GM12865 (cell line): ENCODE results near the gene RNASE13.
A peak's percentile ranks its signal among the peaks of the same experiment; 100 is the strongest.

Experiments used
- DNase-seq: peaks from one replicate; pipeline ENCODE4 v3.0.0; 2010; ENCODE audit warnings: low read depth
- H3K4me3 ChIP-seq: 2 replicates; pipeline ENCODE4 v1.5.1; 2011; ENCODE audit warnings: mild to moderate bottlenecking, low read depth, low read length, control low read depth
- TF ChIP-seq, protein P1 (sequence below): IDR thresholded peaks from 2 replicates; pipeline ENCODE4 v1.5.1; 2011; ENCODE audit warnings: low read length, control low read depth, low read depth, inconsistent platforms; ENCODE audit not compliant: insufficient read depth; ENCODE audit errors: missing control alignments

RNASE13 gene

DNA sequence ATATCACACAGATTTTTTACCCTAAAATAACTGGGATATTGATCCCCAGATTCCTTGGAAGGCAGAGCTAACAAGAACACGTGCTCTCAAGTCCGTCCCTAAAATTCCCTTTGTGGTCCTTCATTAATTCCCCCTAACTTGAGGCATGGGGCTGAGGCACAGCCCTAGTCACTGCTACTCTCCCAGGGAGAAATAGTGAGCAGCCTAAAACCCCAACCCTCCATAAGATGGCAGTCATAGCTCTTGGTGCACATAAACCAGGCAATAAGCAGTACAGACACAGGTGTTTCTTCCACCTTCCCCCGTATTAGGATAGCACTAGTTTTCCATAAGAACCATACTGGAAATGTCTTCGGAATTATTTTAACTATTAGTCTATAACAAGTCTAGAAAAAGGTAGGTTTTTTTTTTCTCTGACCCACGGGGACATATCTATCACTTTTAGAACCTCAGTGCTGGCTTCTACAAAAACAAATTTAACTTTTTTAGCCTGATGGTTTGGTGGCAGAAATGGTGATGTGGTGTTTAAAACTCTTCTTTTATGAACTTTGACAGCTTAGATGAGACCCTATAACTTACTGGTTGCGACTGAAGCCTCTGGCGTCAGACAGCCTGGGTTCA lies 32.4 kb upstream of the RNASE13 start:
- no peak for DNase-seq
- TF ChIP-seq, protein P1, sequence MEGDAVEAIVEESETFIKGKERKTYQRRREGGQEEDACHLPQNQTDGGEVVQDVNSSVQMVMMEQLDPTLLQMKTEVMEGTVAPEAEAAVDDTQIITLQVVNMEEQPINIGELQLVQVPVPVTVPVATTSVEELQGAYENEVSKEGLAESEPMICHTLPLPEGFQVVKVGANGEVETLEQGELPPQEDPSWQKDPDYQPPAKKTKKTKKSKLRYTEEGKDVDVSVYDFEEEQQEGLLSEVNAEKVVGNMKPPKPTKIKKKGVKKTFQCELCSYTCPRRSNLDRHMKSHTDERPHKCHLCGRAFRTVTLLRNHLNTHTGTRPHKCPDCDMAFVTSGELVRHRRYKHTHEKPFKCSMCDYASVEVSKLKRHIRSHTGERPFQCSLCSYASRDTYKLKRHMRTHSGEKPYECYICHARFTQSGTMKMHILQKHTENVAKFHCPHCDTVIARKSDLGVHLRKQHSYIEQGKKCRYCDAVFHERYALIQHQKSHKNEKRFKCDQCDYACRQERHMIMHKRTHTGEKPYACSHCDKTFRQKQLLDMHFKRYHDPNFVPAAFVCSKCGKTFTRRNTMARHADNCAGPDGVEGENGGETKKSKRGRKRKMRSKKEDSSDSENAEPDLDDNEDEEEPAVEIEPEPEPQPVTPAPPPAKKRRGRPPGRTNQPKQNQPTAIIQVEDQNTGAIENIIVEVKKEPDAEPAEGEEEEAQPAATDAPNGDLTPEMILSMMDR, result peak; percentile 29
- H3K4me3 ChIP-seq, result no peak overlapping the region

DNA sequence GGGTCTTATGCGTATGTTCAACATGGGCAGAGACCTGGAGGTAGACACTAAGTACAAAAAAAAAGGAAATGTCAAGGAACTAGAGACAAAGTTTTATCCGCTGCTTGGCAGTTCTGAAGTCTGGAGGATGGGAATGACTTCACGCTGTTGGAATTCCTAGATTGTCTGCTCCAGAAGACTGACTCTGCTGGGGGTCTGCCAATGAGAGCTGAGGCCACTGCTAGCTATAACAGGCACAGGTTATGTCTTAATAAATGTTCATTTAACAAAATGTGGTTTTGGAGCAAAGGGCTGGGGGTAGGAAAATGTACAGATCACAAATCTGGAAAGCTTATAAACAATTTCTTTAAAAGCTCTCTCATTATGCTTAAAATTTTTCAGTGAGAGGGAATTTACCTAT lies 28.9 kb upstream of the RNASE13 start:
- H3K4me3 ChIP-seq, result no peak overlapping the region
- TF ChIP-seq, protein P1, result no peak
- DNase-seq, result no peak

DNA sequence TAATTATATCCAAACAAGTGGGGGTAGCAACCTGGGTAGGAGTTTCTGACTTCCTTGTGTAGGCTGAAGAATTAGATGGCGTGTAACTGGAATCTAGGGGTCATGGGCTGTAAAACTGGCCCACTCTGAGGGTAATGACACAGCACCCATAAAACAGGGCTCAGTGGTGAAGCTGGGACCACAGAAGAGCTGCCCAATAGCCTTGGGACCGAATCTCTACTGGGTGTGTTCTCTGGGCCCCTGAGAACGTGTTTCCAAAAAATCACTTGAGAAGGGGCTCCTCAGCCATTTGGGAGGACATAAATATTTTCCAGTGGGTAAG lies 26.7 kb upstream of the RNASE13 start:
- TF ChIP-seq, protein P1, result no peak
- no peak overlapping the region for H3K4me3 ChIP-seq
- DNase-seq, result no peak

DNA sequence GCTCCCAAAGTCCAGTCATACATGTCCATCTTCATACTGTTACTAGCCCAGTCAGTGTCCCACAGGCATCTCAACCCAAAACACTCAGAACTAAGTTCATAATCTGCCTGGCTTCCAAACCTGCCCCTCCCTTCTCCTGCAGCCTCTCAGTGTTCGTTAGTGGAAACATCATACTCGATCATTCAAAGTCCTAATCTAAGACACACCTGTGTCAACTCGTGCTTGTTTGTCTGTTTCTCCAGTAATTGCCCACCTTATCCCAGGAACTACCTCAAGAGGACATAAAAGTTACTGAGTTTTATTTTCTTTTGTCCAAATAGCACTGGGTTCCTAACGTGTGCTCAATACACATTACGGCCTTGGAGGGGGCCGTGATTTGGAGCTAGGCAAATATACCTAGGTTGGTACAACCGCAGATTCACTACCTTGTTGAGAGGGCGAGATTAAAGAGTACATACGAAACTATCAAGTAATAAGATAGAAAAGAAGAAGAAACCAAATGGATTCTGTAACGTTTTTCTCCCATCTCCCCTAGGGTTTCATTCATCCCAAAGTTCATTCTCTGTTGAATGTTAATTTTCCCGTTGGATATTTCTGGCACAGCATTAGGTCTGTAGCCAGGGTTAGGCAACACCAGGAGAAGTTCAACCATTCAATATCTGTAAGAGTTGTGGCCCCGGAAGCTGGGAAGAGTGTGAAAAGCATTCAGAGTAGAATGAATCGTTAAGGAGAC lies 26.2 kb upstream of the RNASE13 start:
- DNase-seq, result no peak
- no peak overlapping the region for H3K4me3 ChIP-seq
- TF ChIP-seq, protein P1, result no peak

DNA sequence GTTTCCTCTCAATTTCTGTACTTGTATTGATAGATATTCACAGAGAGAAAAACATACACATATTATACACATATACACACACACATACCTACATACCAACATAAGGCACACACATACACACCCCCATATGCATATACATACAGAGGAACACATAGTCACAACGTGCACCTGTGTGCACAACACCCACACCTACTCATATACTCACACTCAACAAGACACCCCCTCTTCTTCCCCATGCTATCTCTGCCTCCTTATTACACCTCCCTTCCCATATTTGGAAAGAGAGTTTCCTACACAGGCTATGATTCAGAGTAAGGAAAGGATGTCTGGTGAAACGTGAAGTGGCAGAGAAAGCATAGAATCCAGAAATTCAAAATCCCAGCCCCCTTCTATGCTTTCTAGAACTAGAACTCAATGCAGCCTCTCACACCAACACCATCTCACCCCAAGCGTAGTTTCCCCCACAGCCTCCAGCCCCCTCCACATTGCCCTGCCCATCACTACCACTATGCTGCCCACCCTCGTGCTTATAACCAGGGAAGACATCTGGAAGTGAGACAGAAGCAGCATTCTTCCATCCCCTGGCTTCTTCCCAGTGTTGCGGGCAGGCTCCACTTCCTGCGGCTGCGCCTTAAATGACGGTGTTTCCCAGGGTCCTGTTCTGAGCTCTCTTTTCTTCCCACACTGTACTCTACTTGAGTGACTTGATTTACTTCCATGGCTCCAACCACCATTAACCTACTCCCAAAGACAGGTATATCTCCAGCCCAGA lies 25.4 kb upstream of the RNASE13 start:
- DNase-seq, result no peak
- TF ChIP-seq, protein P1, result no peak
- no peak overlapping the region for H3K4me3 ChIP-seq

DNA sequence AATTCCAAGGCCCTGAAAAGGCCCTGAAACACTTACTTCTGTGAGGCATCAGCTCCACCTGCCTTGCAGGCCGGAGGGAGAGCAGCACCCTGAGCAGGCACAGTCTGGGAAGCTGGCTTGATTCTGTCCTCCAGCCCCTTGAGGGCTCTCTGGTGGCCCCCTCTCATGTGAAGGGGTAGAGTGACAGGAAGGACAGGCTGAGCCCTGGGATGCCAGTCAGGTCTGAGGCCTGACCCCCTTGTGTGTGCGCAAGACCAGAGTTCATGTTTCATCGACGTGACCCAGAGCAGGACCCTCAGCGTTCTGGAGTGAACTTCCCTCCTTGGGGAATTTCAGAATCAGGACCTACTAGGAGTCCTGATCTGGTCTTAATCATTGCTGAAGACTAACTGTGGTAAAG lies 24.3 kb upstream of the RNASE13 start:
- no peak overlapping the region for H3K4me3 ChIP-seq
- no peak for DNase-seq
- TF ChIP-seq, protein P1, result no peak
